HG03103 (cell line): ENCODE measurements around the gene RANBP2.
"Not testable (repeated sequence)": the region's sequence is repeated elsewhere in the genome, so short reads cannot be mapped to it uniquely, and the experiment has no call there.

Experiments used
- ATAC-seq: cut with Tn5 transposase; IDR thresholded peaks from one replicate; pipeline ENCODE4 v1.9.1; 2021; ENCODE audit warnings: low read depth; ENCODE audit not compliant: unreplicated experiment

Gene RANBP2

DNA sequence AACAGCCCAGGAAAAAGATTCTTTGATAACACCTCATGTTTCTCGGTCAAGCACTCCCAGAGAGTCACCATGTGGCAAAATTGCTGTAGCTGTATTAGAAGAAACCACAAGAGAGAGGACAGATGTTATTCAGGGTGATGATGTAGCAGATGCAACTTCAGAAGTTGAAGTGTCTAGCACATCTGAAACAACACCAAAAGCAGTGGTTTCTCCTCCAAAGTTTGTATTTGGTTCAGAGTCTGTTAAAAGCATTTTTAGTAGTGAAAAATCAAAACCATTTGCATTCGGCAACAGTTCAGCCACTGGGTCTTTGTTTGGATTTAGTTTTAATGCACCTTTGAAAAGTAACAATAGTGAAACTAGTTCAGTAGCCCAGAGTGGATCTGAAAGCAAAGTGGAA is 48.6 kb downstream of the RANBP2 start:
- ATAC-seq, result not testable (repeated sequence)

DNA sequence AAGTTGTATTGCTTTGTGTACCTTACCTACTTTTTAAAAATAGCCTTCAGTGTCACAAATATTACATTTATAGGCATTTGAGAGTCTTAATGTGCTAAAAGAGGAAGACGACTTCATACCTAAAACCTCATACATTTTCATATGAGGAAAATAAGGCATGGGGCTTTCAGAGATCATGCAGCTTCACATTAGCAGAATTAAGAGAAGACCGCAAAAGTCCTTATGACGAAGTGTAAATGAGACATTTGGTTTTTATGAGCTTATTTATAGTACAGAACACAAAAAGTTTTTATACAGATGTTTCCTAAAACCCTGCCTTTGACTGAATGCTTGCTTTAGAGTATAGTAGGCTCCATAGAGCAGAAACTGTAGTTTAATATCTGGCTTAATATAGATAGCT is 57.2 kb downstream of the RANBP2 start:
- no peak for ATAC-seq

- no peak for ATAC-seq
Observed at GRCh38 chr2:108778857-108779256, 59.6 kb downstream of the RANBP2 start.

- ATAC-seq, result no peak
Observed at GRCh38 chr2:108786008-108786353, 66.7 kb downstream of the RANBP2 start.

DNA sequence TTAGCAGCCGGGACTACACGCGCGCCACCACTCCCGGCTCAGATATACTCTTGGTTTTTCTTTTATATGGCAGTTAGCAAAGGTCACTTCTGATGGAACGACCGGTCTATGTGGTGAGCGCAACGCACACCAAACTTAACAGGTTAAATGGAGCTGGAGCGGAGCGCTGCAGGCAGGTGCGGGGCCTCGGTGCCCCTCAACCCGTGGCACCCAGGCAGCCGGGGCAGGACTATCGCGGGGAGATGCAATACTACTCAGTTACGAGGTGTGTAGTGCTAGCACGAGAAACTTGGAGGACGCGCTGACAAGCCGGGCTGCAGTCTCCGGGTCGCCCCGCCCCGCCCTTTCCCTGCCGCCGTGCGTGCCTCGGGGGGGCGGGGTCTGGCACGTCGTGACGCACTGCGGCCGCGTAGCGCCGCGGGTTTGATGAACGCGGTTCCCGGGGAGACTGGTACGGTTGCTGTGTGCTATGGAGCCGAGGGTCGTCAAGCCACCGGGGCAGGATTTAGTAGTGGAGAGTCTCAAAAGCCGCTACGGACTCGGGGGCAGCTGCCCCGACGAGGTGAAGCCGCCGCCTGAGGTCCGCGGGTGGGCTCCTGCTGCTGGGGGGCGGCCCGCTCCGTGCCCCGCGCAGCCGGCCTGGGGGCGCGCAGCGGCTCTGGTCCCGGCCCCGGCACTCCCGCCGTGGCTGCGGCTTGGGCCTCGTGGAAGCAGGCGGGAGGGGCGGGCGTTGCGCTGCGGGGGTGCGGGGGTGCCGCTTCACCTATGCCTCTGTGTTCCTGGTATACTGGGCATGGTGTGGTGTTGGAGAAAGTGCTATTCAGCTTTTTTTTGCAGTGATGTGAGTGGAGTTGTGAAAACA is 67.3 kb downstream of the RANBP2 start, which contains the start of gene CCDC138:
Gene CCDC138 (plus strand): TSS at position 418 of the 862 bp plus-strand sequence. CDS start 52 bp downstream, at position 470.
- ATAC-seq, result peak; percentile 90

GRCh38 chr2:108787216-108787541 is 67.9 kb downstream of the RANBP2 start:
- no peak for ATAC-seq

GRCh38 chr2:108803045-108803736 is 83.9 kb downstream of the RANBP2 start:
- ATAC-seq, result no peak

GRCh38 chr2:108805032-108805431 is 85.8 kb downstream of the RANBP2 start:
- no peak for ATAC-seq

- no peak for ATAC-seq
Observed at GRCh38 chr2:108805782-108806181, 86.5 kb downstream of the RANBP2 start.

DNA sequence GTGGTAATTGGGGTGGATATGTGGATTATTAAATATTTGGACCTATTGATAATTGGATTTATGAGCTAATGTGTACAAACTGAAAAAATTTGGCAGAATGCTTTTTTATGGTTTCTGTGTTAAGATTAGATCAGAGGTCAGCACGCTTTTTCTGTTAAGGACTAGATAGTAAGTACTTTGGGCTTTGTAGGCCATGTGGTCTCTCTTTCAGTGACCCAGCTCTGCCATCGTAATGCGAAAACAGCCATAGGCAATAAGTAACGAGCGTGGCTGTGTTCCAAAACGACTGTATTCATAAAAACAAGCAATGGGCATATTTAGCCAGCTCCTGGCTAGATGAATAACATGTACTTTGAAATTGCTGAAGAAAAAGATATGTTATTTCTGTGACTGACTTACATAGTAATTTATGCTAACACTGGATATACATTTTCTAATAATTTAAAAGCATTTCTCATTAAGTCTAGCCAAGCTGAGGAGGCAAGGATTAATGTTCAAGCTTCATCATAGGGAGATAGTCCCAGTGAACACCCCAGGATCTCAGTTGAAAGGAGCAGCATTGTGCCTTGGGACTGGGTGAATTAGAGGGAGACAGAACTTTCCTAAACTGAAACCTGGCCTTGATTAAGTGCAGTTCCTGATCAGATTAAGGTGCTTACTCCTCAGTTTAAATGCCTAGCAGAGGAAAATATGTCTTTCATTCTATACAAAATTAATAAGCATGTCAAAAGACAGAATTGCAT is 87.3 kb downstream of the RANBP2 start:
- no peak for ATAC-seq

DNA sequence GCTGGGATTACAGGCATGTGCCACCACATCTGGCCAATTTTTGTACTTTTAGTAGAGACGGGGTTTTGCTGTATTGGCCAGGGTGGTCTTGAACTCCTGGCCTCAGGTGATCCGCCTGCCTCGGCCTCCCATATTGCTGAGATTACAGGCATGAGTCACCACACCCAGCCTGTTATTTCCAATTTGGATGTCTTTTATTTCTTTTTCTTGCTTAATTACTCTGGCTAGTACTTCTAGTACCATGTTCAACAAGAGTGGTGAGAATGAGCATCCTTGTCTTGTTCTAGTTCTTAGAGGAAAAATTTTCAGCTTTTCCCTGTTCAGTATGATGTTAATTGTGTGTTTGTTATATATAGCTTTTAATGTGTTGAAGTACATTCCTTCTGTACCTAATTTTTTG is 90.7 kb downstream of the RANBP2 start:
- no peak for ATAC-seq

GRCh38 chr2:108810993-108811957 is 92.0 kb downstream of the RANBP2 start:
- ATAC-seq, result no peak

DNA sequence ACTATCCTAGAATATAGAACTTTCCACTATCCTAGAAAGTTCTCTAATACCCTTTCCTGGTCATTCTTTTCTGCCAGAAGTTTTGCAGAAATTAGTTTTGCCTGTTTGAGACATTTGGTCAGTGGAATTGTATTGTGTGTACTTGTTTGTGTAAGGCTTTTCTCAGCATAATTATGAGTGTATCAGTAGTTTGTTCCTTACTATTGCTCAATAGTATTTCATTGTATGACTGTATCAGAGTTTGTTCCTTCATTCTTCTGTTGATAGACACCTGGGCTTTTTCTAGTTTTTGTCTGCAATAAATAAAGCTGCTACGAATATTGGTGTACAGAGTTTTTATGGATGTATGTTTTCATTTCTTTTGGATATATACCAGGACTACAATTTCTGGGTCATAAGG is 94.5 kb downstream of the RANBP2 start:
- no peak for ATAC-seq

DNA sequence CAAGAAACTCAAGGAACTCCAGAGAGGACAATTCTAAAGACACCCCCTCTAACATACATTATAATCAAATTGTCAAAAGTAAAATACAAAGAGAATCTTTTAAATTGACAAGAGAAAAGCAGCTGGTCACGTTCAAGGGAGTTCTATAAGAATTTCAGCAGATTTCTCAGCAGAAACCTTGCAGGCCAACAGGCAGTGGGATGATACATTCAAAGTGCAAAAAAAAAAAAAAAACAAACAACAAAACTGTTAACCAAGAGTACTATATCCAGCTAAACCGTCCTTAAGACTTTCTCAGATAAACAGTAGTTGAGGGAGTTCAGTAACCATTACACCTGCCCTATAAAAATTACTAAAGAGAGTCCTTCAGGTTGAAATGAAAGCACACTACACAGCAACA is 101.2 kb downstream of the RANBP2 start:
- no peak for ATAC-seq

DNA sequence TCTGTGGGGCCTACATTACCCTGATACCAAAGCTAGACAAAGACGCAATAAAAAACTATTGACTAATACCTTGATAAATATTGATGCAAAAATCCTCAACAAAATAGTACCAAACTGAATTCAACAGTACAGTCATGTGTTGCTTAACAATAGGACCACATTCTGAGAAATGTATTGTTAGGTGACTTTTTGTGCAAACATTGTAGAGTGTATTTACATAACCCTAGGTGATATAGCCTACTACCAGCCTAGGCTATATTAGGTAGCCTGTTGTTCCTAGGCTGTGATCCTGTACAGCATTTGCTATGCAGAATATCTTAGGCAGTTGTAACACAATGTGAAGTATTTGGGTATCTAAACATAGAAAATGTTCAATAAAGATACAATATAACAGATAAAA is 104.0 kb downstream of the RANBP2 start:
- no peak for ATAC-seq

- no peak for ATAC-seq
Observed at GRCh38 chr2:108824316-108825070, 105.2 kb downstream of the RANBP2 start.

GRCh38 chr2:108825254-108825653 is 106.0 kb downstream of the RANBP2 start:
- no peak for ATAC-seq

GRCh38 chr2:108825736-108826135 is 106.5 kb downstream of the RANBP2 start:
- no peak for ATAC-seq

- no peak for ATAC-seq
Observed at GRCh38 chr2:108829578-108830310, 110.5 kb downstream of the RANBP2 start.
